ENCODE results near the gene ELSPBP1.
"Not testable (repeated sequence)": the region's sequence is repeated elsewhere in the genome, so short reads cannot be mapped to it uniquely, and the experiment has no call there.

ELSPBP1 gene

DNA sequence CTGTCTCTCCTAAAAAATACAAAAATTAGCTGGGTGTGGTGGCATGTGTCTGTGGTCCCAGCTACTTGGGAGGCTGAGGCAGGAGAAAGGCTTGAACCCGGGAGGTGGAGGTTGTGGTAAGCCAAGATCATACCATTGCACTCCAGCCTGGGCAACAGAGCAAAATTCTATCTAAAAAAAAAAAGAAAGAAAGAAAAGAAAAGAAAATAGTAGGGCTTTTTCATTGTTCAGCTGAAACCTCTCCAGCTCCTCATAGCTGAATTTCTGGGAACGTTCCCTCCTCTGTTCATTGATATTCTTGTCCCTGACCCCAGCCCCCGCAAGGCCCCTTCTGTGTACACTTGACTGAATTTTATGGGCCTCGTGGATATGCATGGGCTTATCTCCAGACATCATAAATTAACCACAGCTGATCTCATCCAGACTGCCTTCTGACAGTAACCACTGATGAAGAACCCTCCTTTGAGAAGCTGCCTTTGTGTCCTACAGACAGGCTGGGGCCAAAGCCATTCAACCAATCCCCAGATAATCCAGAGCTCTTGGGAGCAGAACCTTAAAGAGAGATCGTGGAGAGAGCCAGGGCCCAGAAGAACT lies at the start of gene ELSPBP1:
Gene ELSPBP1, plus strand, starts transcription at position 424 of the 594 bp plus-strand sequence. CDS start 14,036 bp downstream, outside the sequence.
- no peak for DNase-seq

- DNase-seq: not testable (repeated sequence)
Measured at GRCh38 chr19:47949852-47950521, 44.4 kb upstream of the ELSPBP1 start.

DNA sequence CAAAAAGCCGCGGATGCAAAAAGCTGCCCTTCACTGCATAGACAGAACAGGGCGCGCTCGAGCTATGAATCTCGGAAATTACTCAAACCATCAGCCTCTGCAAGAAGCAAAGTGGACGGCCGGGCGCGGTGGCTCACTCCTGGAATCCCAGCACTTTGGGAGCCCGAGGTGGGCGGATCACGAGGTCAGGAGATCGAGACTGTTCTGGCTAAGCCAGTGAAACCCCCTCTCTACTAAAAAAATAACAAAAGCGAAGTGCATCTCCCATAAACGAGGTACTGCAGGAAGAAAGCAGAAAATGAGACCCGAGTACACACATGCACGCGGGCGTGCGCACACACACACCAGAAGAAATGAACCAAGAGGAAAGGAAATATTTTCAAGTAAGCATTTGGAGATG lies 42.3 kb upstream of the ELSPBP1 start:
- DNase-seq: not testable (repeated sequence)

DNA sequence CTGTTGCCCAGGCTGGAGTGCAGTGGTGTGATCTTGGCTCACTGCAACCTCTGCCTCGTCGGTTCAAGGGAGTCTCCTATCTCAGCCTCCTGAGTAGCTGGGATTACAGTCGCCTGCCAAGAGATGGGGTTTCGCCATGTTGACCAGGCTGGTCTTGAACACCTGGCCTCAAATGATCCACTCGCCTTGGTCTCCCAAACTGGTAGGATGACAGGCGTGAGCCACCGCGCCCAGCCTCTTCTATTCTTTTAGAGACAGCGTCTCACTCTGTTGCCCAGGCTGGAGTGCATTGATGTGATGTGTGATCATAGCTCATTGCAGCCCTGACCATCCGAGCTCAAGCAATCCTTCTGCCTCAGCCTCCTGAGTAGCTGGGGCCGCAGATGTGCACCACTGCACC lies 38.5 kb upstream of the ELSPBP1 start:
- DNase-seq: not testable (repeated sequence)

- DNase-seq: no peak
Measured at GRCh38 chr19:47973529-47973928, 20.9 kb upstream of the ELSPBP1 start.

DNA sequence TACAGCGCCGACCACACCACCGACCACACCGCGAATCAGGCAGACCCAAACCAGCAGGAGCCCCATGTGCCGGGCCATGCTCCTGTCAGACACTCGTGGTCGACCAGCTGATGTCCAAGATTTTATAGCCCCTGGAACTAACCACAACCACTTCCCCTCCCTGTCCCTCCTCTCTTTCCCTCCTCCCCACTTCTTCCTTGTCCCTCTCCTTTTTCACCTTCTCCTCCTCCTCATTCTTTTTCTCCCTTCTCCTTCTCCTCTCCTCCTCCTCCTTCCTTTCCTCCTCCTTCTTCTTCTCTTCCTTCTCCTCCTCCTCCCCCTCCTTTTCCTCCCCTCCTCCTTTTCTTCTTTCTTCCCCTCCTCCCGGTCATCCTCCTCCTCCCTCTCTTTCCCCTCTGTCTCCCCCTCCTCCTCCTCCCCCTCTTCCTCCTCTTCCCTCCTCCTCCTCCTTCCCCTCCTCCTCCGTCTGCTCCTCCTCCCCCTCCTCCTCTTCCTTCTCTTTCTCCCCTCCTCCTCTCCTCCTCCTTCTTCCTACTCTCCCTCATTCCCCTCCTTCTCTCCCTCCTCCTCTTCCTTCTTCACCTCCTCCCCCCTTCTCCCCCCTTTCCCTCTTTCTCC lies 3.1 kb upstream of the ELSPBP1 start:
- DNase-seq: no peak

DNA sequence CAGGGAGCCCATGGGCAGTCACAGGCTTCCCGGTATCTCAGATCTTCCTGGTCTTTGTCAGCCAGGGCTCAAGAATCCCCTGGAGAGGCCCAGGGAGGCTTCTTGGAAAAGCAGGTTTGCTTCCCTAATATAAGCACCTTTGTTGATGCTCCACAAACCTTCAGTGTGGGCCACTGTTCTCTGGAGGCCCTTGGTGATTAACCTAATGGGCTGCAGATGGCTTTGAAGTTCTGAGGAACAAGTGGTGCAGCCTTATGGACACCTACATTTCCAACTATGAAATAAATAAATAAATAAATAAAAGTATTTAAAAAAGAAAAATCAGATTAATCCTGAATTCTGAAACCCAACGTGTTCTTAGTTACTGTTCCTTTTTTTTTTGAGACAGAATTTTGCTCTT lies 2.4 kb upstream of the ELSPBP1 start, which contains the start of gene BSPH1:
Gene BSPH1, minus strand, starts transcription at position 101 of the 400 bp plus-strand sequence. Its CDS starts 89 bp downstream, at position 12.
- no peak for DNase-seq

- no peak for DNase-seq
Measured at GRCh38 chr19:47996230-47996727, 1.8 kb downstream of the ELSPBP1 start.

GRCh38 chr19:47998800-47999199 lies 4.4 kb downstream of the ELSPBP1 start:
- DNase-seq: no peak

DNA sequence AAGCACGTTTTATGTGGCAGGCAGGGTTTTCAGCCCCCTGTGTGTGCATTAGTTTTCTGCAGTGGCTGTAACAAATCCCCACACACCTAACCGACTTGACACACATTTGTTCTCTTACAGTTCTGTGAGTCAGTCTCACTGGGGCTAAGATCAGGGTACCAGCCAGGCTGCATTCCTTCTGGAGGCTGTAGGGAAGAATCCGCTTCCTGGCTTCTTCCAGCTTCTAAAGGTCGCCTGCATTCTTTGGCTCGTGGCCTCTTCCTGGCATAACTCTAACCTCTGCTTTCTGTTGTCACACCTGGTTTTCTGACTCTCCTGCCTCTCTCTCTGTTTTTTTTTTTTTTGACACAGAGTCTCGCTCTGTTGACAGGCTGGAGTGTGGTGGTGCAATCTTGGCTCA lies 6.4 kb downstream of the ELSPBP1 start:
- no peak for DNase-seq

DNA sequence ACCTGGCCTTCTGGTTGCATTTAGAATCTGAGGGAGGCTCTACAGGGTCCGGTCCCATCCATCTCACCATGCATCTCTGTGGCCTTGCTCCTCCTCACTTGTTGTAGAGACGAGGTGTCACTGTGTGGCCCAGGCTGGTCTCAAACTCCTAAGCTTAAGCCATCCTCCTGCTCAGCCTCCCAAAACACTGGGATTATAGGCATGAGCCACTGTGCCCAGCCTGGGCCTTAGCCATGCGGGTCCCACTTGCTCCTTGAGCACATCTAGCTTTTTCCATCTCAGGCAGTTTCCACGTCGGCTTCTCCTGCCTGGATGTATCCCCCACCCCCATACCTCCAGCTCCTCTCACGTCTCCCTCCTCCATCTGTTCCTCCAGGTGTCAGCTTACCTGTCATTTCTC lies 9.8 kb downstream of the ELSPBP1 start:
- no peak for DNase-seq

DNA sequence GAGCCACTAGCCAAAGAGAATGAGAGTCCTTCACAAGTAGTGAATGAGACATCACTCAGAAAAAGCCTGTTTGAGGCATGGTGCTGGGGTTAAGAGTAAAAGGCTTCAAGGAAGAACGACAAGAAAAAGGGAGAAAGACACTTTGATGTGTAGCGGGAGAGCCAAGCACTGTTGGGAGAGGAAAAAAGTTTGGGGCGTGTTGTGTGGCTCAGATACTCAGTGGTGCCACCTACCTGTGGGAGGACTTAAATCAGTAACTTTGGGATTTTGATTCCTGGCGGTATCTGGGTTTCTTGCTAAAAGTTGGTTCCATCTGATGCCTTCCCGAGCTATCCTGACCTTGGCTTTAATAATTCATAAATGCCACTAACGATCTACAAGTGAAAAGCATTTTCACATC lies 12.3 kb downstream of the ELSPBP1 start:
- no peak for DNase-seq

- no peak for DNase-seq
Measured at GRCh38 chr19:48010932-48011758, 16.7 kb downstream of the ELSPBP1 start.

DNA sequence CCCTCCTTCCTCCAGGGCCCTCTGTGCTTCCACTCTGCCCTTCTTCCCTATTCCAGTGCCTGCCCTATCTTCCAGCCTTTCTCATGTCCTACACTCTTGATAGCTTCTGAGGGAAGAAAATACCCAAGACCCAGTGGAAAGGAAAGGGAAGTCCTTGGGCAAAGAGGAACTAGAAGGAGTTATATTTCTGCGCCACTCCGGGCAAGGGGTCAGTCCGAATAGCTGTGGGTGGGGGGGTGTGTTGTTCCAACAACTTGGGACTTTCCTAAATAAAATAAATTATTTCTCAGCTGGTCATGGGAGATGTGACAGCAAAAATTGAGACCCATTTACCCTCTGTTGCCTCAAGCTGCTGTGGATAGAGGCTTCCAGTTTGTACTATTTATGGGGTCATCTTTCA lies 26.3 kb downstream of the ELSPBP1 start:
- no peak for DNase-seq

- DNase-seq: no peak
Measured at GRCh38 chr19:48023011-48023410, 28.6 kb downstream of the ELSPBP1 start.

- no peak for DNase-seq
Measured at GRCh38 chr19:48023518-48023917, 29.1 kb downstream of the ELSPBP1 start.

DNA sequence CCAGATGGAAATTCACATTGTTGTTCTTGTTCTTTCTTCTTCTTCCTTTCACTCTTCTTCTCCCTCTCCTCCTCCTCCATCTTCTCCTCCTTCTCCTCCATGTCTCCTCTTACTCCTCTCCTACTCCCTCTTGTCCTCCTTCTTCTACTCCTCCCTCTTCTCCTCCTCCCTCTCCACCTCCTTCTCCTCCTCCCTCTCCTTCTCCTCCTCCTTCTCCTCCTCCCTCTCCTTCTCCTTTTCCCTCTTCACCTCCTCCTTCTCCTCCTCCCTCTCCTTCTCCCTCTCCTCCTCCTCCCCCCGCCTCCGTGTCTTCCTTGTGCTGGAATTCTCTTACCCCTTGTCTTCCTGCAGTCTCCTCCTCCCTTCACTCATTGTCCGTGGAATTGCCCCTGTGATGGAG lies 31.0 kb downstream of the ELSPBP1 start:
- DNase-seq: no peak

- no peak for DNase-seq
Measured at GRCh38 chr19:48029431-48029830, 35.0 kb downstream of the ELSPBP1 start.

DNA sequence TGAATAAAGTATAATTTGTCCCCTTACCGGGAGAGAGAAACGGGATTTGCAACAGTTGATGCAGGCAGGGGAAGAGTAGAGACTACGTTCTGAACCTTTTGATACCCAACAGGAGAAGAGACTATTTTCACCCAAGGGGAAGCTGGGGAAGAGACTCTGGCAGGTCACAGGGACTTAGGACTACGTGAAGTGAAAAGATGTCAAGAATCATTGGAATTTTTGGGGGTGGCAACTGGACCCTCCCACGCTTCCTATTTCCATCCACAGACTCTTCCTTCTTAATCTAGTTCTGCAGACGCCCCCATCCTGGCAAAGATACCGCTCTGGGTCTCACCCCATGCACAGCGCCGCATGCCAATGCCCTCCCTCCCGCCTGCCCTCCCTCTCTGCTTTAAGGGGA lies 35.6 kb downstream of the ELSPBP1 start:
- no peak for DNase-seq

GRCh38 chr19:48033604-48034003 lies 39.2 kb downstream of the ELSPBP1 start:
- no peak for DNase-seq

DNA sequence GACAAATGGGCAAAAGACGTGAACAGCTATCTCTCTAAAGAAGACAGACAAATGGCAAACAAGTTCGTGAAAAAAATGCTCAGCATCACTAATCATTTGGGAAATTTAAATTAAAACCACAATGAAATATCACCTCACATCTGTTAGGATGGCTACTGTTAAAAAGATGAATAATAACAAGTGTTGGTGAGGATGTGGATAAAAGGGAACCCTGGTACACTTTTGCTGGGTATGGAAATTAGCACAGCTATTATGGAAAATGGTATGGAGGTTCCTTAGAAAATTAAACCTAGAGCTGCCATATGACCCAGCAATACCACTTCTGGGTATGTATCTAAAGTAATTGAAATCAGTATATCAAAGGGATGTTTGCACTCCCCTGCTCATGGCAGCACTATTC lies 42.3 kb downstream of the ELSPBP1 start:
- DNase-seq: no peak

GRCh38 chr19:48041877-48042580 lies 47.6 kb downstream of the ELSPBP1 start:
- no peak for DNase-seq
